Smooth muscle cell of the brain vasculature (primary cell): ENCODE measurements around the gene PACS2.

Source experiments
- DNase-seq: peaks from one replicate; pipeline ENCODE4 v3.0.0-alpha.2; 2012; ENCODE audit warnings: low read depth, low spot score

Gene PACS2

DNA sequence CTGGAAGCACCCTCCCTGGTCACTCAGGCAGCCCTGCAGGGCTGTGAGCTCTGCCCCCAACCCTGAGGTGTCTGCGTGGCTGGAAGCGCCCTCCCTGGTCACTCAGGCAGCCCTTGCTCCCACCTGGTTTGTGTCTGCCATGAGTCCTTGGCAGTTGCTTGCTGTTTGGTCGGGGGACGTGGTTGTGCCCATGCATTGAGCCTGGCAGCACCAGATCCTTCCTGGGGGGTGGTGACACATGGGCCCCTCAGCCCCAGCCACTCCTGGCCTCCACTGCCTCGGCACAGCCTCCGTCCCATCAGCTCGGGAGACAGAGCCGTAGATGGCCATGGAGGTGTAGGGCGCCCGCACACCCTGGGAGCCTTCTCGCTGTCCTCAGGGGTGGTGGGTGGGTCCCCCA, 124.6 kb downstream of the PACS2 start:
- DNase-seq: no peak

DNA sequence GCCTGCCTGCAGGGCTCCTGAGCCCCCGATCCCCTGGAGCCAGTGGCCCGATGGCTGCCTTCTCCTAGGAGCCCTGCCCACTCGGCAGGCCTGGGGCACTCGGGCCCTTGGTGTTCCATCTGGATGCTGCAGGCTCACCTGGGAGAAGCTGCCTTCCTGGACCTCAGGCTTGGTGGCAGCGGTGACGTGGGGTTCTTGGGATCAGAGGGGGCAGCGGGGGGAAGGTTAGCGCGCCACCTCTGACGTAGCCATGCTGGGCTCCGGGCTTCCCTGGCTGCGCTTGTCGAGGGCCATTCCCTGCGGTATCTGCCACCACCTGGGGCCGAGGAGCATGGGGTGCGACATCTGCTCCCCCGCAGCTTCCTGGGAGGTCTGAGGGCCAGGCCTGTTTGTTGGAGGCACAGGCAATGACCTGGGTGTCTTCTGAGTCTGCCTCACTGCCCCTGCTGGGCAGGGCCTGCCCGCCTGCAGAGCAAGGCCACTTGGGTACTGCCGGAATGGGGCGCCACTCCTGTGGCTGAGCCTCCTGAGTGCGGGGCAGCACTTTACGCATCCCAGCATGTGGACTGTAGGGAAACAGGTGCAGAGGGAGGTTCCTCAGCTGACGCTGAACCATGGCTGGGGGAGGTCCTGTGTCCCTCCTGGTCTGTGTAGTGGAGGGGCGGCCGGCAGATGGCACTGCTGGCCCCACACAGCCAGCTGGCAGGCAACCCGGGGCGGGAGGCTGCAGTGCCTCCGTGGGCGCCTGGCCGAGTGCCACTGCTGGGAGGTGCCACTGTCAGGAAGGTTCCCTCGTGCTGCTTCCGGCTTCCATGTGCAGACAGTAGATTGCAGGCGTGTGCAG, 125.4 kb downstream of the PACS2 start:
- DNase-seq: no peak

GRCh38 chr14:105440554-105440900, 126.0 kb downstream of the PACS2 start:
- DNase-seq: no peak

DNA sequence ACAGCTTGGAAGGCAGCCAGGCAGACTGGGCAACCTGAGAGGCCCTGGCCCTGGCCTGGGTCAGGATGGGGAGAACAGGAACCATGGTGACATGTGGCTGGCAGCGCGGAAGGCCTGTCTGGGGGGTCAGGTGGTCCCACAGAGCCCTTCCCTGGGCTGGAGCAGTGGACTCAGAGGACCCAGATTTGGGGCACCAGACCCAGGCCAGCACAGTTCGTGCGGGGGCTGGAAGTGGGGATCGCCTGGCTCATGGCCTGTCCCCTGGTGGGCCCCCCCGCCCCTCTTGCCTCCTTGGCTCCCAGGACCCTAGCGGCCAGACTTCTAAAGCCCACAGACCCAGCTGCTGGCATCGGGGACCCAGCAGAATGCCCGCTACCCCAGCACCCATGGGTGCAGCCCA, 126.4 kb downstream of the PACS2 start:
- DNase-seq: no peak

DNA sequence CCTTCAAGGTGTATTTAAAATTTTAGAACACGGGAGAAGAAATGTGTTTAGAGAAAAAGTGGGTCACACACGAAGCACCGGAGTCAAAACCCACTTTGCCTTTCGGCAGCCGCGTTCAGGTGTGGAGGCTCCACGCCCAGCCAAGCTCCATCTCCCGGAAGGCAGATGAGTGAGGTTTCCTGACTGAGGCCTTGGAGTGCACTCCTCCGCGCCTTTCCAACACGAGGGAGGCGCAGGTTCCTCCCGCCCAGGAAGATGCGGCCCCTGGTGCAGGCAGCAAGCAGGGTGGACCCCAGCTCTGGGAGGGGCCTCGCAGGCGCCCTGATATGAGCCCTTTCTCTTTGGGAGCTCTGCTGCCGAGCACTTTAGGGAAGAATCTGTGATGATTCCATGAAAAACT, 127.6 kb downstream of the PACS2 start:
- no peak for DNase-seq

DNA sequence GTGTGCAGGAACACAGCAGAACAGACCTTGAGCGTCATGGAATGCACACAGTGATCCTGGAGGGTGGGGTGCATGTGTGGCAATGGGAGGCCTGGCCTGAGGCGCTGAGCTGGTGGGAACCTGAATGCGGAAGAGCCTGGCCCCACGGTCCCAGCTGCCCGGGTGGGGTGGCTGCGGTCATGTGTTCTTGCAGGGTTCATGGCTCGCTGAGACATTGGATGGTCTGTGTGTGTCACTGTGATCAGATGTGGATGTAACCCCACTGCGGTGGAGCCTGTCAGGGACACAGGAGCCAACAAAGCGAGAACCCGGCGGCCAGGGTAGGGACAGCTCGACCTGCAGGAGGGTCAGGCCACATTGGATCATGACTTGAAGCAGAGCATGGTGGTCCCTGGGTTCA, 128.3 kb downstream of the PACS2 start:
- no peak for DNase-seq

- no peak for DNase-seq
Measured at GRCh38 chr14:105444859-105445258, 130.3 kb downstream of the PACS2 start.

DNA sequence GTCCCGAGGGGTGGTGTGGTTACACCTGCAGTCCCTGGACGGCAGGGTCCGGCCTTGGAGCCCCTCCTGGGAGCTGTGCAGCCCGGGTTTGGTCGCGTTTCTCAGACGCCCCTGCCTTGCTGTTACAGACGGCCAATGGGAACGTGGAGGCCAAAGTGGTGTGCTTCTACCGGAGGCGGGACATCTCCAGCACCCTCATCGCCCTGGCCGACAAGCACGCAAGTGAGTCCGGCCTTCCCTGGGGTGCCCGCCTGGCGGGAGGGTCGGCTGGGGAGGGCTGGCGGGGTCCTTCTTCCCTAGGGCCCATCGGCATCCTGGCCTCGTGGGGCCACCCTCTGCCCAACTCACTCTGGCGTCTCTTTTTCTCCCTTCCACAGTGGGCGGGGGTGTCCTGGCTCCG, 130.7 kb downstream of the PACS2 start:
- no peak for DNase-seq

GRCh38 chr14:105445901-105446845, 131.6 kb downstream of the PACS2 start:
- DNase-seq: no peak

DNA sequence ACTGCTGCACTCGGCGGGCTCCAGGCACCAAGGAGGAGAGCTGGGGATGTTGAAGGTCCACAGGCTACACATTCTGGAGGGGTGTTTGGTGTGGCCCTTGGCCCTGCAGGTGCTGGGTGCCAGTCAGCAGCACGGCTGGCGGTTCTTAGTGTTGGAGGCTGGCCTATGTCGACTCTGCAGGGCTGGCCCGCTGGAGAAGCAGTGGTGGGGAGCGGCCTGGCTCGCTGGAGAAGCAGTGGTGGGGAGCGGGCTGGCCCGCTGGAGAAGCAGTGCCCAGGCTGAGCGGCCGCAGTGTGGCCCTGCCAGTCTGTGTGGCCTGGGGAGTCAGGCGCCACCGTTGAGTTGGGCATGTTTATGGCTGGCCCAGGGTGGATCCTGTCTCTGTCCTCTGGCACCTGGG, 132.4 kb downstream of the PACS2 start:
- DNase-seq: no peak
